ENCODE measurements around the gene WDFY4. TPM values are rescaled to one million over a fixed set of nuclear protein-coding genes. Genes with fewer than 3 reads are reported as not detected.

The WDFY4 gene
- total and polyA plus RNA-seq, 2 of the 4 experiments (the other 2 are of a cell fraction) = not detected

DNA sequence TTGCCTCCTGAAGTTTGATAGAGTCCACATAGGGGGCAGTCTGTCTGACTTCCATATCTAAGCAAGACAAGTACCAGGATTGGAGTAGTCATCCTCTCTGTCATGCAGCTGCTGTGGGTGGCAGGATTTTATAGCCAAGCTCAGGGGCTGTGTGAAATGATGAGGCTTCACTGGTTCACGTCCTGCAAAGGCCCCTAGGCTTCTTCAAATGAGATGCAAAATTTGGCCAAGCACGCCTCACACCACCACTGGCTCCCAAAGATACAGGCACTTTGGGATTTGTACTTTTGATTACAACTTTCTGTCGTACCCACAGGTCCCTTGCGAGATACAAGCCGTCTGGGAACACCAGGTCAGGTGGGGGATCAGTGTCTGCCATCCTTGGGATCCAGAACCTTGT is 67.1 kb downstream of the WDFY4 start:
- H3K9ac ChIP-seq (ENCODE audit: low read depth, low read length) = no peak overlapping the region
- dilution Hi-C loops (cut with HindIII; ENCODE audit: low sequenced_read_pairs, unreplicated experiment) = no loop called here
- no peaks in the 10 kb centered on the region for H3K36me3 ChIP-seq (ENCODE audit: control insufficient read depth, insufficient read depth, low read length)
- H4K5ac ChIP-seq (ENCODE audit: low read depth, low read length) = no peak overlapping the region
- no peak overlapping the region for H4K91ac ChIP-seq (ENCODE audit: insufficient read depth, low read depth, low read length)
- peaks cover 3% of the 10 kb centered on the region; the same call in 1 of the 2 replicates for H3K27me3 ChIP-seq (ENCODE audit: control insufficient read depth, insufficient read depth, low read length)
- TF ChIP-seq, protein P1, sequence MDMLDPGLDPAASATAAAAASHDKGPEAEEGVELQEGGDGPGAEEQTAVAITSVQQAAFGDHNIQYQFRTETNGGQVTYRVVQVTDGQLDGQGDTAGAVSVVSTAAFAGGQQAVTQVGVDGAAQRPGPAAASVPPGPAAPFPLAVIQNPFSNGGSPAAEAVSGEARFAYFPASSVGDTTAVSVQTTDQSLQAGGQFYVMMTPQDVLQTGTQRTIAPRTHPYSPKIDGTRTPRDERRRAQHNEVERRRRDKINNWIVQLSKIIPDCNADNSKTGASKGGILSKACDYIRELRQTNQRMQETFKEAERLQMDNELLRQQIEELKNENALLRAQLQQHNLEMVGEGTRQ (IDR thresholded peaks at IDR 0.05; ENCODE audit: low read depth, low read length) = no peak
- TF ChIP-seq, protein P2, sequence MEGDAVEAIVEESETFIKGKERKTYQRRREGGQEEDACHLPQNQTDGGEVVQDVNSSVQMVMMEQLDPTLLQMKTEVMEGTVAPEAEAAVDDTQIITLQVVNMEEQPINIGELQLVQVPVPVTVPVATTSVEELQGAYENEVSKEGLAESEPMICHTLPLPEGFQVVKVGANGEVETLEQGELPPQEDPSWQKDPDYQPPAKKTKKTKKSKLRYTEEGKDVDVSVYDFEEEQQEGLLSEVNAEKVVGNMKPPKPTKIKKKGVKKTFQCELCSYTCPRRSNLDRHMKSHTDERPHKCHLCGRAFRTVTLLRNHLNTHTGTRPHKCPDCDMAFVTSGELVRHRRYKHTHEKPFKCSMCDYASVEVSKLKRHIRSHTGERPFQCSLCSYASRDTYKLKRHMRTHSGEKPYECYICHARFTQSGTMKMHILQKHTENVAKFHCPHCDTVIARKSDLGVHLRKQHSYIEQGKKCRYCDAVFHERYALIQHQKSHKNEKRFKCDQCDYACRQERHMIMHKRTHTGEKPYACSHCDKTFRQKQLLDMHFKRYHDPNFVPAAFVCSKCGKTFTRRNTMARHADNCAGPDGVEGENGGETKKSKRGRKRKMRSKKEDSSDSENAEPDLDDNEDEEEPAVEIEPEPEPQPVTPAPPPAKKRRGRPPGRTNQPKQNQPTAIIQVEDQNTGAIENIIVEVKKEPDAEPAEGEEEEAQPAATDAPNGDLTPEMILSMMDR (conservative IDR thresholded peaks at IDR 0.05; ENCODE audit: low read depth, low read length) = no peak
- TF ChIP-seq MAZ (IDR thresholded peaks at IDR 0.05; ENCODE audit: borderline replicate concordance, low read depth, low read length) (no peak), SMC3 (IDR thresholded peaks at IDR 0.05; ENCODE audit: low read depth, low read length) (no peak), MAFK (IDR thresholded peaks at IDR 0.05; ENCODE audit: low read depth, low read length) (no peak), POLR2A (IDR thresholded peaks at IDR 0.05; ENCODE audit: low read depth, low read length) (no peak), RFX5 (IDR thresholded peaks at IDR 0.05; ENCODE audit: low read depth, low read length) (no peak), FOS (IDR thresholded peaks at IDR 0.05; ENCODE audit: low read depth, low read length) (no peak), CHD1 (IDR thresholded peaks at IDR 0.05; ENCODE audit: low read depth, low read length) (no peak), CEBPB (IDR thresholded peaks at IDR 0.05; ENCODE audit: low read depth, low read length) (no peak), MXI1 (IDR thresholded peaks at IDR 0.05; ENCODE audit: borderline replicate concordance, low read depth, low read length) (no peak), RCOR1 (IDR thresholded peaks at IDR 0.05; ENCODE audit: insufficient replicate concordance, low read length) (no peak)
- H3K4me3 ChIP-seq (ENCODE audit: insufficient read depth, low read depth, low read length) = no peak overlapping the region
- no peak overlapping the region for H3K18ac ChIP-seq (ENCODE audit: low read depth, low read length)
- DNase-seq (no peak), ATAC-seq (ENCODE audit: low read depth) (no peak)
- POLR2A ChIA-PET (ENCODE audit: unreplicated experiment) = no interaction called here
- no peak overlapping the region for H3K4ac ChIP-seq (ENCODE audit: low read depth, low read length)
- H3K14ac ChIP-seq (replicated peaks; ENCODE audit: low read depth, low read length) = no peak overlapping the region
- H2BK120ac ChIP-seq (ENCODE audit: low read depth, low read length) = no peak overlapping the region
- no peak overlapping the region for H2AFZ ChIP-seq (replicated peaks; ENCODE audit: low read length, poor library complexity)
- H4K20me1 ChIP-seq (ENCODE audit: insufficient read depth, low read length) = no peaks in the 10 kb centered on the region
- no peak overlapping the region for H4K8ac ChIP-seq (ENCODE audit: low read depth in 2 of 2, low read length in 2 of 2)
- H3K9me3 ChIP-seq (ENCODE audit: control insufficient read depth, insufficient read depth, low read length) = no peaks in the 10 kb centered on the region
- BruUV-seq (replicated peaks) = no TSS peak
- no peak overlapping the region for H3K27ac ChIP-seq (ENCODE audit: insufficient read depth, low read length)
- H3K23ac ChIP-seq (ENCODE audit: low read depth, low read length) = no peak overlapping the region
- H3K56ac ChIP-seq (ENCODE audit: extremely low read depth, insufficient read depth, low read length) = no peak overlapping the region
- no peaks in the 10 kb centered on the region for H3K79me1 ChIP-seq (ENCODE audit: low read depth in 1 of 2, low read length in 2 of 2)
- no peak overlapping the region for H2AK5ac ChIP-seq (ENCODE audit: low read depth, low read length)
- in situ Hi-C loops (cut with MboI; ENCODE audit: low sequenced_read_pairs) = no loop called here
- no peak overlapping the region for H2BK20ac ChIP-seq (ENCODE audit: low read depth, low read length)
- no peaks in the 10 kb centered on the region for H3K9me1 ChIP-seq (ENCODE audit: insufficient read depth, low read length)
- no peaks in the 10 kb centered on the region for H3K4me1 ChIP-seq (ENCODE audit: control insufficient read depth, insufficient read depth, low read length)
- H2BK5ac ChIP-seq (ENCODE audit: low read depth, low read length, poor library complexity, severe bottlenecking) = no peak overlapping the region
- 14% methylated on average over 1 of the region's 5 CpGs; no CpG with 5 or more reads in 1 of the 2 experiments for WGBS, 2 experiments (ENCODE audit: extremely low coverage in 2 of 2, insufficient read length in 1 of 2)
- no peak overlapping the region for H3K4me2 ChIP-seq (ENCODE audit: low read depth, low read length)
- no peak overlapping the region for H2AK9ac ChIP-seq (replicated peaks; ENCODE audit: low read depth, low read length, poor library complexity)
- CTCF ChIA-PET = no interaction called here
- H2BK15ac ChIP-seq (ENCODE audit: low read depth, low read length) = no peak overlapping the region
- intact Hi-C loops (cut with micrococcal nuclease) = no loop called here

All from IMR-90 (cell line).